Suprapubic skin (tissue), 4 donors: Measurements from ENCODE around the gene ASPHD2.

Source experiments
- CTCF ChIP-seq, 2 donors: fragments of 200-600 bp in 1 of 2; fragments of 450-650 bp in 1 of 2; sonication (generic) in 1 of 2; IDR thresholded peaks; one replicate each; pipeline ENCODE4 v1.5.1; 2016 to 2019; ENCODE audit warnings: antibody characterized with exemption in 2 of 2, mild to moderate bottlenecking in 1 of 2, moderate library complexity in 1 of 2
- EP300 ChIP-seq: sonication (generic); formaldehyde crosslinking; IDR thresholded peaks from one replicate; pipeline ENCODE4 v1.6.1; 2017; ENCODE audit warnings: antibody characterized with exemption
- POLR2A ChIP-seq, 2 donors: fragments of 450-650 bp; IDR thresholded peaks; one replicate each; pipeline ENCODE4 v1.6.1; 2017; ENCODE audit warnings: antibody characterized with exemption in 2 of 2, mild to moderate bottlenecking in 2 of 2, moderate library complexity in 2 of 2
- POLR2AphosphoS5 ChIP-seq, 3 donors: sonication (generic); formaldehyde crosslinking; IDR thresholded peaks; one replicate each; pipeline ENCODE4 v1.6.1; 2017; ENCODE audit warnings: antibody characterized with exemption in 3 of 3

GRCh38 chr22:26485013-26485412 lies 56.0 kb downstream of the ASPHD2 start:
- TF ChIP-seq POLR2AphosphoS5 (IDR thresholded peaks at IDR 0.05), result no peak
- TF ChIP-seq CTCF (IDR thresholded peaks at IDR 0.05), result no peak
- TF ChIP-seq EP300, result no peak
- no peak for TF ChIP-seq POLR2A (IDR thresholded peaks at IDR 0.05)
